B cell (primary cell): ENCODE results near the gene C4orf54.

ENCODE experiments used
- EZH2 ChIP-seq: IDR thresholded peaks from 2 replicates; pipeline ENCODE4 v1.6.1; 2012; ENCODE audit warnings: borderline replicate concordance, low read depth, mild to moderate bottlenecking, moderate library complexity, low read length; ENCODE audit not compliant: insufficient read depth, poor library complexity, severe bottlenecking
- TF ChIP-seq, protein P1 (sequence below): fragments of 200-600 bp; IDR thresholded peaks from one replicate; pipeline ENCODE4 v1.8.0; 2022; ENCODE audit warnings: antibody characterized with exemption, mild to moderate bottlenecking

DNA sequence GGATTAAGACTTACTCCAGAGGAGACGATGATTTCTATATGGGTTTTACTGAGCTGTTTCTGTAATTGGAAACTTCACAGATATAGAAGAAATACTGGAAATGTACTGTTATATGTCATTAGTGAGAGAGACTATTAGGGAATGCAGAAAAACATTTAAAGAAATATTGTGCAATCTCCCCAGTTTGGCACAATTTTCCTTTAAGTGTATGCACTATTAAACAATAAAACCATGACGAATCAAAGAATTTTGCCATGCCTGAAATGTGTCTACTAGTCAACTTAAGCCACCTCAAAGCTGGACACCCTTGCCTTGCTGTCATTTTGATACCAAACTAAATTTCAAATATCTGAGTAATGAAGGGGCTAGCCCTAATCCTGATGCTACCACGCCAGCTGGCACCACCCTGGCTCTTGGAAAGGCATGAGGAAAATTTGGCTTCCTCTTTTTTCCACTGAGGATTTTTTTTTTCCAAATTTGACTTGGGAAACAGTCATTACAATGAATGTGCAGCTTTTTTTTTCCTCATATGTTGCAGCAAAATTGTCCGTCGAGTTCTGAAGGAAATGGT, 46.9 kb downstream of the C4orf54 start:
- TF ChIP-seq, protein P1, sequence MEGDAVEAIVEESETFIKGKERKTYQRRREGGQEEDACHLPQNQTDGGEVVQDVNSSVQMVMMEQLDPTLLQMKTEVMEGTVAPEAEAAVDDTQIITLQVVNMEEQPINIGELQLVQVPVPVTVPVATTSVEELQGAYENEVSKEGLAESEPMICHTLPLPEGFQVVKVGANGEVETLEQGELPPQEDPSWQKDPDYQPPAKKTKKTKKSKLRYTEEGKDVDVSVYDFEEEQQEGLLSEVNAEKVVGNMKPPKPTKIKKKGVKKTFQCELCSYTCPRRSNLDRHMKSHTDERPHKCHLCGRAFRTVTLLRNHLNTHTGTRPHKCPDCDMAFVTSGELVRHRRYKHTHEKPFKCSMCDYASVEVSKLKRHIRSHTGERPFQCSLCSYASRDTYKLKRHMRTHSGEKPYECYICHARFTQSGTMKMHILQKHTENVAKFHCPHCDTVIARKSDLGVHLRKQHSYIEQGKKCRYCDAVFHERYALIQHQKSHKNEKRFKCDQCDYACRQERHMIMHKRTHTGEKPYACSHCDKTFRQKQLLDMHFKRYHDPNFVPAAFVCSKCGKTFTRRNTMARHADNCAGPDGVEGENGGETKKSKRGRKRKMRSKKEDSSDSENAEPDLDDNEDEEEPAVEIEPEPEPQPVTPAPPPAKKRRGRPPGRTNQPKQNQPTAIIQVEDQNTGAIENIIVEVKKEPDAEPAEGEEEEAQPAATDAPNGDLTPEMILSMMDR: no peak
- no peak for TF ChIP-seq EZH2
